Gastroesophageal sphincter (tissue), 4 donors: ENCODE measurements around the gene ACTA1. TPM values are rescaled to one million over a fixed set of nuclear protein-coding genes. Genes with fewer than 3 reads are reported as not detected.

Experiments
- ATAC-seq: fragments of 150-250 bp; one replicate; pipeline ENCODE4 v1.9.1; 2016; ENCODE audit warnings: mild to moderate bottlenecking, moderate library complexity
- H3K27ac ChIP-seq, 4 donors: fragments of 200-600 bp; sonication (generic) in 3 of 4; 1 replicate in 3 of 4; 2 replicates in 1 of 4; pipeline ENCODE4 v1.5.1; 2016 to 2019
- H3K27me3 ChIP-seq: fragments of 200-600 bp; sonication (generic); one replicate; pipeline ENCODE4 v1.5.1; 2019
- H3K36me3 ChIP-seq, 2 donors: fragments of 200-600 bp; sonication (generic); one replicate each; pipeline ENCODE4 v1.5.1; 2019; ENCODE audit warnings: control low read depth in 1 of 2
- H3K4me1 ChIP-seq, 3 donors: fragments of 200-600 bp; sonication (generic); 1 replicate in 2 of 3; 2 replicates in 1 of 3; pipeline ENCODE4 v1.5.1; 2016 to 2019; ENCODE audit warnings: control low read depth in 2 of 3
- H3K4me3 ChIP-seq, 2 donors: fragments of 200-600 bp; sonication (generic); one replicate each; pipeline ENCODE4 v1.5.1; 2019; ENCODE audit warnings: mild to moderate bottlenecking in 1 of 2, moderate library complexity in 1 of 2
- H3K9me3 ChIP-seq, 3 donors: fragments of 200-600 bp; sonication (generic); one replicate each; pipeline ENCODE4 v1.5.1; 2017 to 2019; ENCODE audit warnings: control low read depth in 2 of 3
- EP300 ChIP-seq: sonication (generic); formaldehyde crosslinking; IDR thresholded peaks from one replicate; pipeline ENCODE4 v1.6.1; 2017; ENCODE audit warnings: antibody characterized with exemption, mild to moderate bottlenecking
- POLR2A ChIP-seq, 2 donors: fragments of 450-650 bp; IDR thresholded peaks; one replicate each; pipeline ENCODE4 v1.6.1; 2017; ENCODE audit warnings: antibody characterized with exemption in 2 of 2, mild to moderate bottlenecking in 2 of 2, moderate library complexity in 1 of 2
- POLR2AphosphoS5 ChIP-seq: sonication (generic); formaldehyde crosslinking; IDR thresholded peaks from one replicate; pipeline ENCODE4 v1.6.1; 2017; ENCODE audit warnings: antibody characterized with exemption
- WGBS, 2 donors: methylation state at CpG; one replicate each; pipeline ENCODE4 v1.1.5; 2018; ENCODE audit warnings: low coverage in 1 of 2; 5-methylcytosine and 5-hydroxymethylcytosine counted together
- total RNA-seq, 4 donors: library from RNA; depleted of rRNA; stranded (reverse); fragments of >200 nt; gene quantifications; one replicate each; pipeline ENCODE4 v1.1.0, GENCODE V29; 2016
- TF ChIP-seq, protein P1 (sequence below), 4 experiments: fragments of 200-600 bp in 2 of 4; fragments of 450-650 bp in 2 of 4; sonication (generic) in 1 of 4; IDR thresholded peaks; one replicate each; pipeline ENCODE4 v1.5.1; 2017 to 2019; ENCODE audit warnings: antibody characterized with exemption in 4 of 4, mild to moderate bottlenecking in 2 of 4, moderate library complexity in 2 of 4

Gene ACTA1
- total RNA-seq, 4 donors from 2014 or later: 0.27 to 0.42 TPM; not detected in 2

DNA sequence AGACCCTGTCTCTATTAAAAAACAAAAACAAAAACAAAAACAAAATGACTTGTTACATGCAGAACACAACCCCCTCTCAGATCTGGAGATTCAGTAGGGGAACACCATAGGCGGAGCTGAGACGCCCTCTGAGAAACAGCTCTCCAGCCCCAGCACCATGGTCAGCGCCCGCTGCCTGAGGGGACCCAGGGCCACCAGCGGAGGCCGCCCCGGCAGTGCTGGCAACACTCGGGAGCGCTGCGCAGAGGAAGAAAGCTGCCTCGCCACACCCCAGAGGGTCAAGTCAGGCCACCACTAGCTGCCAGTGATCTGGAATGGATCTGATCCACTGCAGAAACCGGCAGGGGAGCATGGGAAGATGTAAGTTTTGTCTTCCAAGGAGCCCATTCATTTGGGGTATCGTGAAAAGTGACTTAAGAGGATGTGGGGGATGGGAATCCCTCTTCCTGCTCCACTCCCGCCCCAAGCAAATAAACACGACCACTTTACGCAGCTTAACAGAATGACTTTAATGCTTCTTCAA is 3.1 kb downstream of the ACTA1 start:
- no peaks in the 10 kb centered on the region for H3K36me3 ChIP-seq
- 3 to 9% methylated on average over 7 of the region's 16 CpGs for WGBS, 2 donors
- H3K9me3 ChIP-seq: no peaks in the 10 kb centered on the region
- H3K27me3 ChIP-seq: peaks cover 97% of the 10 kb centered on the region
- no peak overlapping the region for H3K27ac ChIP-seq
- TF ChIP-seq POLR2A (IDR thresholded peaks at IDR 0.05) (no peak), EP300 (no peak), POLR2AphosphoS5 (no peak)
- TF ChIP-seq, protein P1, sequence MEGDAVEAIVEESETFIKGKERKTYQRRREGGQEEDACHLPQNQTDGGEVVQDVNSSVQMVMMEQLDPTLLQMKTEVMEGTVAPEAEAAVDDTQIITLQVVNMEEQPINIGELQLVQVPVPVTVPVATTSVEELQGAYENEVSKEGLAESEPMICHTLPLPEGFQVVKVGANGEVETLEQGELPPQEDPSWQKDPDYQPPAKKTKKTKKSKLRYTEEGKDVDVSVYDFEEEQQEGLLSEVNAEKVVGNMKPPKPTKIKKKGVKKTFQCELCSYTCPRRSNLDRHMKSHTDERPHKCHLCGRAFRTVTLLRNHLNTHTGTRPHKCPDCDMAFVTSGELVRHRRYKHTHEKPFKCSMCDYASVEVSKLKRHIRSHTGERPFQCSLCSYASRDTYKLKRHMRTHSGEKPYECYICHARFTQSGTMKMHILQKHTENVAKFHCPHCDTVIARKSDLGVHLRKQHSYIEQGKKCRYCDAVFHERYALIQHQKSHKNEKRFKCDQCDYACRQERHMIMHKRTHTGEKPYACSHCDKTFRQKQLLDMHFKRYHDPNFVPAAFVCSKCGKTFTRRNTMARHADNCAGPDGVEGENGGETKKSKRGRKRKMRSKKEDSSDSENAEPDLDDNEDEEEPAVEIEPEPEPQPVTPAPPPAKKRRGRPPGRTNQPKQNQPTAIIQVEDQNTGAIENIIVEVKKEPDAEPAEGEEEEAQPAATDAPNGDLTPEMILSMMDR (IDR thresholded peaks at IDR 0.05): no peak
- peak overlapping the region in 1 of 2 donors; percentile 32 for H3K4me3 ChIP-seq
- ATAC-seq: peak; percentile 33
- peaks cover 0 to 46% (median 21%) of the 10 kb centered on the region in 3 donors for H3K4me1 ChIP-seq

DNA sequence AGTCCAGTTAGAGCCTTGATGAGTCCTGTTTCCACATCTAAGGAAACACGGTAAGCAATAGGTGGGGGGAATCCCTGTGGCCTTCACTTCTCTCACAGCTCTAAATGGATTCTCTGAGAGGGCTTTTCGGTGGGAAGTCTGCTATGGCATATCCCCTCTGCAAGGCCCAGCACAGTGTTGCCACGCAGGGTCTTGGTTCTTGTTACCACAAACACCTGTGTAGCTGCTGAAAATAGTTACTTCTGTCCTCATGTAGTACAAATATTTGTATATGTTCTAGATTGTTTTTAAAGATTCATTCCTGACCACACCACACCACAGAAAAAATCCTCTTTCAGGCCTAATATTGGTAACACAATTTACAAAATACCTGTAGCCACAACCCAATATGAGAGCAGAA is 5.6 kb downstream of the ACTA1 start:
- Histone ChIP-seq H3K4me3 (no peak overlapping the region), H3K27me3 (peaks cover 85% of the 10 kb centered on the region), H3K27ac (no peak overlapping the region), H3K9me3 (peaks cover 0 to 14% (median 3%) of the 10 kb centered on the region in 3 donors), H3K4me1 (peaks cover 0 to 28% (median 21%) of the 10 kb centered on the region in 3 donors), H3K36me3 (no peaks in the 10 kb centered on the region)
- 56 to 60% methylated on average over 1 to 3 of the region's 3 CpGs for WGBS, 2 donors
- no peak for ATAC-seq
- TF ChIP-seq, protein P1 (IDR thresholded peaks at IDR 0.05): no peak
- TF ChIP-seq EP300 (no peak), POLR2AphosphoS5 (no peak), POLR2A (IDR thresholded peaks at IDR 0.05) (no peak)

- Histone ChIP-seq H3K27me3 (peaks cover 79% of the 10 kb centered on the region), H3K36me3 (no peaks in the 10 kb centered on the region), H3K4me1 (peaks cover 0 to 21% (median 18%) of the 10 kb centered on the region in 3 donors), H3K4me3 (no peak overlapping the region), H3K9me3 (peaks cover 0 to 14% (median 3%) of the 10 kb centered on the region in 3 donors), H3K27ac (no peak overlapping the region)
- TF ChIP-seq, protein P1 (IDR thresholded peaks at IDR 0.05): no peak
- TF ChIP-seq POLR2A (IDR thresholded peaks at IDR 0.05) (no peak), POLR2AphosphoS5 (no peak), EP300 (no peak)
- 78 to 90% methylated on average over 2 to 3 of the region's 3 CpGs for WGBS, 2 donors
- ATAC-seq: no peak
Measured at GRCh38 chr1:229427572-229427971, 6.3 kb downstream of the ACTA1 start.

DNA sequence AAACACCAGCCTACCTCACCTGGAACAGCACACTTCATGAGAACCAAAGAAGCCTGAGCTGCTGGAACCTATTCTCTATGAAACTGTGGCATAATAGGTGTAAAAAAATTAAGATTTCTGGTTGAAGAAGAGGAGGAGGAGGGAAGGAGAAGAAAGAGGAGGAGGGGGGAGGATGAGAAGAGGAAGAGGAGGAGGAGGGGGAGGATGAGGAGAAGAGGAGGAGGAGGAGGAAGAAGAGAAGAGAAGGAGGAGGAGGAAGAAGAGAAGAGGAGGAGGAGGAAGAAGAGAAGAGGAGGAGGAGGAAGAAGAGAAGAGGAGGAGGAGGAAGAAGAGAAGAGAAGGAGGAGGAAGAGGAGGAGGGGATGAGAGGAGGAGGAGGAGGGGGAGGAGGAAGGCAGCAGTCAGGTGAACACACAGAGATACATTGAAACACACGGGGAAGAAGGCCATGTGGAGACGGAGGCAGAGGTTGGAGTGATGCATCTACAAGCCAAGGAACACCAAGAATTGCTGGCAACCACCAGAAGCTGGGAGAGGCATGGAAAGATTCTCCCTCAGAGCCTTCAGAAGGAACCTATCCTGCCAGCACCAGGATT is 8.2 kb downstream of the ACTA1 start:
- Histone ChIP-seq H3K4me3 (no peak overlapping the region), H3K27ac (no peak overlapping the region), H3K4me1 (peaks cover 0 to 2% (median under 1%) of the 10 kb centered on the region in 3 donors), H3K36me3 (no peaks in the 10 kb centered on the region), H3K27me3 (peaks cover 64% of the 10 kb centered on the region), H3K9me3 (peaks cover 0 to 14% (median 3%) of the 10 kb centered on the region in 3 donors)
- 64 to 72% methylated on average over 2 of the region's 2 CpGs for WGBS, 2 donors
- ATAC-seq: no peak
- TF ChIP-seq POLR2AphosphoS5 (no peak), EP300 (no peak), POLR2A (IDR thresholded peaks at IDR 0.05) (no peak)
- TF ChIP-seq, protein P1 (IDR thresholded peaks at IDR 0.05): no peak

GRCh38 chr1:229420765-229421164 is 13.1 kb downstream of the ACTA1 start:
- ATAC-seq: no peak
- H3K27me3 ChIP-seq: peaks cover 22% of the 10 kb centered on the region
- no peak overlapping the region for H3K27ac ChIP-seq
- H3K36me3 ChIP-seq: no peaks in the 10 kb centered on the region
- no peaks in the 10 kb centered on the region for H3K4me1 ChIP-seq
- no peak overlapping the region for H3K4me3 ChIP-seq
- WGBS, 2 donors: 56 to 65% methylated on average over 5 to 7 of the region's 7 CpGs
- TF ChIP-seq, protein P1 (IDR thresholded peaks at IDR 0.05): no peak
- TF ChIP-seq EP300 (no peak), POLR2AphosphoS5 (no peak), POLR2A (IDR thresholded peaks at IDR 0.05) (no peak)
- H3K9me3 ChIP-seq: peaks cover 0 to 14% (median 3%) of the 10 kb centered on the region in 3 donors
